Prostate gland (tissue), 2 donors: Measurements from ENCODE around the gene MYO18B.

Experiments used
- POLR2A ChIP-seq: fragments of 450-650 bp; IDR thresholded peaks from one replicate; pipeline ENCODE4 v1.6.1; 2016; ENCODE audit warnings: antibody characterized with exemption, mild to moderate bottlenecking
- POLR2AphosphoS5 ChIP-seq: sonication (generic); formaldehyde crosslinking; IDR thresholded peaks from one replicate; pipeline ENCODE4 v1.6.1; 2017; ENCODE audit warnings: antibody characterized with exemption
- TF ChIP-seq, protein P1 (sequence below), 4 experiments: fragments of 200-600 bp in 2 of 4; fragments of 450-650 bp in 2 of 4; sonication (generic) in 2 of 4; IDR thresholded peaks; 1 replicate in 3 of 4; 2 replicates in 1 of 4; pipeline ENCODE4 v1.5.1; 2016 to 2019; ENCODE audit warnings: antibody characterized with exemption in 4 of 4, mild to moderate bottlenecking in 2 of 4, moderate library complexity in 2 of 4

DNA sequence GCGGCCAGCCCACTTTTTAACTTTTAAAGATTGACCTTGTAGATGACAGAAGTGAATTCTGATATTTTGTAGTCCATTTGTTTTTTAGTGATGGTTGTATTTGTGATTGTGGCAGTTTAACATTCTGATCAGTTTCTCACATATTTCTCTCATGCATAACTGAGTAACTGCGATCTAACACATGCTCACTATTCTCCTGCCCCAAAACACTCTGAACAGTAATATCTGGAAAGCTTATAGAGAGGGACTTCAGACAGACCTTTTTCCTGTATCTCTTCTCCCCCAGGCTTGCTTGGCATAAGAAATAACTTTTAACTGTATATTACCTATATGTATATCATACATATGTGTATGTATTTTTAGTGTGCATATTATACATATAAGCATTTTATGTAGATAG is 37.3 kb upstream of the MYO18B start:
- TF ChIP-seq POLR2AphosphoS5 (no peak), POLR2A (no peak)
- TF ChIP-seq, protein P1, sequence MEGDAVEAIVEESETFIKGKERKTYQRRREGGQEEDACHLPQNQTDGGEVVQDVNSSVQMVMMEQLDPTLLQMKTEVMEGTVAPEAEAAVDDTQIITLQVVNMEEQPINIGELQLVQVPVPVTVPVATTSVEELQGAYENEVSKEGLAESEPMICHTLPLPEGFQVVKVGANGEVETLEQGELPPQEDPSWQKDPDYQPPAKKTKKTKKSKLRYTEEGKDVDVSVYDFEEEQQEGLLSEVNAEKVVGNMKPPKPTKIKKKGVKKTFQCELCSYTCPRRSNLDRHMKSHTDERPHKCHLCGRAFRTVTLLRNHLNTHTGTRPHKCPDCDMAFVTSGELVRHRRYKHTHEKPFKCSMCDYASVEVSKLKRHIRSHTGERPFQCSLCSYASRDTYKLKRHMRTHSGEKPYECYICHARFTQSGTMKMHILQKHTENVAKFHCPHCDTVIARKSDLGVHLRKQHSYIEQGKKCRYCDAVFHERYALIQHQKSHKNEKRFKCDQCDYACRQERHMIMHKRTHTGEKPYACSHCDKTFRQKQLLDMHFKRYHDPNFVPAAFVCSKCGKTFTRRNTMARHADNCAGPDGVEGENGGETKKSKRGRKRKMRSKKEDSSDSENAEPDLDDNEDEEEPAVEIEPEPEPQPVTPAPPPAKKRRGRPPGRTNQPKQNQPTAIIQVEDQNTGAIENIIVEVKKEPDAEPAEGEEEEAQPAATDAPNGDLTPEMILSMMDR (IDR thresholded peaks at IDR 0.05) = no peak
